Psoas muscle (tissue), 8 donors: ENCODE results near the gene ATCAY. TPM values are rescaled to one million over a fixed set of nuclear protein-coding genes. Genes with fewer than 3 reads are reported as not detected.
"Not testable (repeated sequence)": the region's sequence is repeated elsewhere in the genome, so short reads cannot be mapped to it uniquely, and the experiment has no call there.

ENCODE experiments used
- ATAC-seq, 4 donors: fragments of 200-7000 bp; cut with Tn5 transposase; one replicate each; pipeline ENCODE4 v1.9.1; 2020; ENCODE audit warnings: moderate library complexity in 3 of 4, mild to moderate bottlenecking in 2 of 4
- DNase-seq, 2 donors: peaks; one replicate each; pipeline ENCODE4 v3.0.0-alpha.2; 2020
- H3K27ac ChIP-seq: fragments of 200-600 bp; one replicate; pipeline ENCODE4 v1.8.0; 2022
- H3K27me3 ChIP-seq, 3 donors: fragments of 200-600 bp in 1 of 3; one replicate each; pipeline versions ENCODE4 v1.6.1 to v1.8.0; 2013 to 2022; ENCODE audit warnings: low read length in 2 of 3, mild to moderate bottlenecking in 2 of 3, moderate library complexity in 1 of 3; ENCODE audit not compliant: insufficient read depth in 3 of 3
- H3K36me3 ChIP-seq, 2 donors: fragments of 200-600 bp in 1 of 2; one replicate each; pipeline versions ENCODE4 v1.6.1 to v1.8.0; 2013 to 2022; ENCODE audit warnings: low read depth in 1 of 2, mild to moderate bottlenecking in 1 of 2, moderate library complexity in 1 of 2; ENCODE audit not compliant: insufficient read depth in 1 of 2
- H3K4me1 ChIP-seq: fragments of 200-600 bp; one replicate; pipeline ENCODE4 v1.8.0; 2022
- H3K4me3 ChIP-seq: fragments of 200-600 bp; one replicate; pipeline ENCODE4 v1.8.0; 2022; ENCODE audit warnings: mild to moderate bottlenecking
- H3K9me3 ChIP-seq: fragments of 200-600 bp; one replicate; pipeline ENCODE4 v1.8.0; 2022
- CTCF ChIP-seq: fragments of 200-600 bp; IDR thresholded peaks from one replicate; pipeline ENCODE4 v1.8.0; 2022; ENCODE audit warnings: antibody characterized with exemption
- WGBS, 3 donors: extraction: QIAGEN DNeasy Blood & Tissue Kit; methylation state at CpG; one replicate each; pipeline versions ENCODE4 v1.1.6 to v1.1.7; 2013; 5-methylcytosine and 5-hydroxymethylcytosine counted together
- intact Hi-C, 2 donors: fragments of 100-400 bp; cut with DNase I; formaldehyde crosslinking; loops; one replicate each; pipeline versions ENCODE4 v1.11.0 to v1.14.2; 2022
- polyA plus RNA-seq, 3 donors: library from polyadenylated mRNA; stranded (reverse); fragments of 200-250 nt; gene quantifications; one replicate each; pipeline ENCODE4 v1.2.3, GENCODE V29; 2013
- total RNA-seq, 4 donors: library from RNA; stranded (reverse); fragmentation: NEBNext Ultra II Directional in 2 of 4; extraction: Animal tissue kit (Norgen Biotek cat#: 25700) in 2 of 4; gene quantifications; one replicate each; pipeline versions ENCODE4 v1.2.1 to v1.2.4, GENCODE V29; 2021 to 2023
- donor health status: healthy with polysubstance abuse.
- donor health status: DM: no; HTN: no; CAD: no; lungs with moderate emphysema.
- donor health status: Bipolar disorder and iron deficiency.
- donor health status: healthy.
- donor health status: DM: yes; HTN: yes; CAD: no.
- donor health status: DM: no; HTN: no; CAD: no.
- donor health status: DM: no; HTN: no; CAD: no.
- donor health status: DM: yes; HTN: yes; CAD: no.

The ATCAY gene
- total and polyA plus RNA-seq, 7 donors: 0.04 TPM; not detected in 6

GRCh38 chr19:3923912-3924311 is 43.4 kb downstream of the ATCAY start:
- no peak overlapping the region for H3K4me3 ChIP-seq
- WGBS, 3 donors: 53 to 72% (median 69%) methylated on average over 1 of the region's 1 CpG
- H3K9me3 ChIP-seq: no peaks in the 10 kb centered on the region
- intact Hi-C loops: loop anchor here in 1 of 2 donors (2.0 kb wide), 1 partner anchor 21 kb away; no protein-coding TSS in a partner anchor
- H3K4me1 ChIP-seq: no peaks in the 10 kb centered on the region
- no peak for DNase-seq
- no peaks in the 10 kb centered on the region for H3K36me3 ChIP-seq
- TF ChIP-seq CTCF: no peak
- no peak overlapping the region for H3K27ac ChIP-seq
- H3K27me3 ChIP-seq: no peaks in the 10 kb centered on the region
- no peak for ATAC-seq

- Histone ChIP-seq H3K36me3 (no peaks in the 10 kb centered on the region), H3K4me1 (peaks cover 6% of the 10 kb centered on the region), H3K27ac (peak overlapping the region; percentile 81), H3K9me3 (no peaks in the 10 kb centered on the region), H3K27me3 (no peaks in the 10 kb centered on the region), H3K4me3 (no peak overlapping the region)
- intact Hi-C loops: no loop called here
- DNase-seq: peak; percentile 64 to 69
- no peak for TF ChIP-seq CTCF
- 28 to 33% (median 32%) methylated on average over 8 of the region's 8 CpGs for WGBS, 3 donors
- peak; percentile 43 to 50 (median 47) for ATAC-seq
Measured at GRCh38 chr19:3931041-3931440, 50.6 kb downstream of the ATCAY start.

- Histone ChIP-seq H3K27me3 (no peaks in the 10 kb centered on the region), H3K4me1 (peaks cover 6% of the 10 kb centered on the region), H3K36me3 (no peaks in the 10 kb centered on the region), H3K9me3 (no peaks in the 10 kb centered on the region), H3K4me3 (peak within 1 kb of the TSS; percentile 50), H3K27ac (peak within 1 kb of the TSS; percentile 81)
- WGBS, 3 donors: 1 to 2% (median 2%) methylated on average over 48 to 51 of the region's 51 CpGs
- TF ChIP-seq CTCF: no peak
- DNase-seq (peak; percentile 67 to 72), ATAC-seq (peak; percentile 64 to 84 (median 74))
- intact Hi-C loops: no loop called here
Measured at GRCh38 chr19:3932931-3933810, 52.7 kb downstream of the ATCAY start, which contains the start of gene NMRK2. Gene NMRK2, plus strand, starts transcription at chr19:3933069. Its CDS starts 603 bp downstream, at chr19:3933672.

- no peaks in the 10 kb centered on the region for H3K36me3 ChIP-seq
- 47 to 70% (median 56%) methylated on average over 20 to 27 of the region's 29 CpGs for WGBS, 3 donors
- peak overlapping the region; percentile 50 for H3K27ac ChIP-seq
- no peak for DNase-seq
- H3K9me3 ChIP-seq: no peaks in the 10 kb centered on the region
- no peaks in the 10 kb centered on the region for H3K4me1 ChIP-seq
- TF ChIP-seq CTCF: no peak
- intact Hi-C loops: no loop called here
- H3K4me3 ChIP-seq: no peak overlapping the region
- peak in 2 of 4 donors; percentile 3 to 8 for ATAC-seq
- H3K27me3 ChIP-seq: peaks cover 0 to 3% (median 0%) of the 10 kb centered on the region in 3 donors
Measured at GRCh38 chr19:3936506-3937442, 56.3 kb downstream of the ATCAY start.

GRCh38 chr19:3938300-3938950 is 57.9 kb downstream of the ATCAY start:
- DNase-seq, intact Hi-C loops, H3K9me3 ChIP-seq, H3K36me3 ChIP-seq, H3K27me3 ChIP-seq, ATAC-seq, H3K4me3 ChIP-seq, H3K4me1 ChIP-seq: not testable (repeated sequence)
- 67 to 81% (median 72%) methylated on average over 22 of the region's 22 CpGs for WGBS, 3 donors
- H3K27ac ChIP-seq: peak overlapping the region; percentile 99
